IPS DF 4.7 (cell line): ENCODE measurements around the gene OSBPL5.

Source experiments
- DNase-seq: peaks from one replicate; pipeline ENCODE4 v3.0.0-alpha.2; 2013; ENCODE audit warnings: low spot score; ENCODE audit errors: extremely low read depth

OSBPL5 gene

GRCh38 chr11:3104961-3105790 is 59.9 kb downstream of the OSBPL5 start:
- no peak for DNase-seq

- DNase-seq: no peak
Measured at GRCh38 chr11:3104051-3104714, 60.9 kb downstream of the OSBPL5 start.

GRCh38 chr11:3103076-3103475 is 62.0 kb downstream of the OSBPL5 start:
- DNase-seq: no peak

GRCh38 chr11:3102641-3102921 is 62.5 kb downstream of the OSBPL5 start:
- DNase-seq: no peak

GRCh38 chr11:3101921-3102640 is 63.0 kb downstream of the OSBPL5 start:
- DNase-seq: no peak

- no peak for DNase-seq
Measured at GRCh38 chr11:3099178-3099577, 65.9 kb downstream of the OSBPL5 start.

GRCh38 chr11:3096909-3097530 is 68.1 kb downstream of the OSBPL5 start:
- DNase-seq: no peak

- no peak for DNase-seq
Measured at GRCh38 chr11:3095712-3096361, 69.3 kb downstream of the OSBPL5 start.

- DNase-seq: no peak
Measured at GRCh38 chr11:3094223-3094824, 70.8 kb downstream of the OSBPL5 start.

GRCh38 chr11:3093281-3094191 is 71.6 kb downstream of the OSBPL5 start:
- no peak for DNase-seq

- no peak for DNase-seq
Measured at GRCh38 chr11:3092603-3093141, 72.4 kb downstream of the OSBPL5 start.

GRCh38 chr11:3091846-3092602 is 73.1 kb downstream of the OSBPL5 start:
- DNase-seq: peak; percentile 81

- DNase-seq: no peak
Measured at GRCh38 chr11:3091081-3091845, 73.8 kb downstream of the OSBPL5 start.

- no peak for DNase-seq
Measured at GRCh38 chr11:3090096-3090901, 74.8 kb downstream of the OSBPL5 start.

- DNase-seq: no peak
Measured at GRCh38 chr11:3089236-3090061, 75.7 kb downstream of the OSBPL5 start.

GRCh38 chr11:3088806-3089205 is 76.3 kb downstream of the OSBPL5 start:
- no peak for DNase-seq
